Measurements from ENCODE around the gene TMEM185B.

TMEM185B gene

DNA sequence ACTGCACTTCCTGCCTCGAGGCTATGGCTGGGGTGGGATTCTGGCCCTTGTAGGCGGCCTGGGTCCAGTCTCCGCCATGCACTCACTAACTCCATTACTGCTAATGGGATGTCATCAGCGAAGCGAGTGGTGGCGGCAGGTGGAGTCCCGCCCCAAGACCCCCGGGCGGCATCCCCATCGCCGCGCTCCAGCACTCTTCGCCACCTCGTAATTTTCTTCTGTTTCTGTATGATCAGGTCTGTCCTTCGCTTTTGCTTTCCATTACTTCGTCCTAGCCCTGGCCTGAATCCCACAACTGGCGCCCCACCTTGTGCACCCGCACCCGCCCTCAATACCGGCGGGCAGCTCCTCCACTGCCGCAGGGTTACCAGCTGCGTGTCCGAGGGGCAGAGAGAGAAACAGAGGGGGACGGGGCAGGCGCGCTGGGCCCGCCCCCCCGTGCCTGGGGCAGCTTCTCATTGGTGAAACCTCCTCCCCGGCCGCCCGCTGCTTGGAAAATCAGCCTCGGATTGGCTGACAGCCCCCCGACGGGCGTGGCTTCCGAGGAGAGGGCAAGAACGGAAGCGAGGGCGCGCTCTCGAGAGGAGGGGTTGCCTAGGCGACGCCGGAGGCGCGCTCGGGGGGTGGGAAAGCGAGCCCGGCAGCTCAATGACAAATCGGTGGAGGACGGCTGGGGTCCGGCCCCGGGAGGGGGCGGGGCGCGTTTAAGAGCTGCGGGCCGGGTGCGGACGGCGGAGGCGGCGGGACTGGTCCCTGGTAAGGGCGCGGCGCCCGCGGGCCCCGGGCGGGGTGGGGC is 29.2 kb upstream of the TMEM185B start, which contains the start of gene RALB:
RALB (plus strand) TSS at position 628 of the 796 bp plus-strand sequence. CDS start 25,813 bp downstream, outside the sequence.
- peak; percentile 95 to 99 (median 97) for DNase-seq (ENCODE audit: low read depth in 2 of 3, low spot score in 1 of 3)

DNA sequence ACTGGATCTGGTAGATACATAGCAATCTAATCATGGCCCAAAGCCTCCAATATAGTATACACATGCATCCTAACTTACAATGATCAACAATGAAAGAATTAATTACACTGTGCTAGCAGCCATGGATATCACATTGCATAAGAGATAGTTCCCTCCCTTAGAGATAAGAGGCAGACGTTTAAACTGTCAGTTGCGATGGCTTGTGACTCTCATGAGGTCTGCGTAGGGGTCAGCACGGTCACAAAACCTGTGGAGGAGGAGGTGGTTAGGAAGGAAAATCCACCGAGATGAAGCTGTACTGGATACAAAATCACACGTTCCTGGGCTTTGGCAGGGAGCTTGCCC is 28.7 kb upstream of the TMEM185B start:
- DNase-seq (ENCODE audit: low read depth in 2 of 3, low spot score in 1 of 3), result no peak

DNA sequence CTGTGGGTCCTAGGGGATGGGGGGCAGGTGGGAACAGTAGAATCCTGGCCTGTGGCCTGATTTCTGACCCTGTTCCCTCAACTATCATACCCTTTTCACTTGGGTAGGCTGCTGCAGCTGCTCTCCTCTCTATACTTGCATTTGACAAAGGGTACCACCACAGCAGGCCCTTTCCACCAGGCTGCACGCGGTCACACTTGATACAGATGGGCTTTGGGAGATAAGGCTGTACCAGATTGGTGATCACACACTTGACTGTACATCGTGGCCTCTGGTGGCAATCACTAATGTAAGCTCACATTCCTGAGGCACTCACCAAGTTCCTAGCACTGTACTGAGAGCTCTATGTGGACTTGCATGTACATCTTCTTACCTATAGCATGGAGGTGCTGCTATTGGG is 27.9 kb upstream of the TMEM185B start:
- no peak for DNase-seq (ENCODE audit: low read depth in 2 of 3, low spot score in 1 of 3)

DNA sequence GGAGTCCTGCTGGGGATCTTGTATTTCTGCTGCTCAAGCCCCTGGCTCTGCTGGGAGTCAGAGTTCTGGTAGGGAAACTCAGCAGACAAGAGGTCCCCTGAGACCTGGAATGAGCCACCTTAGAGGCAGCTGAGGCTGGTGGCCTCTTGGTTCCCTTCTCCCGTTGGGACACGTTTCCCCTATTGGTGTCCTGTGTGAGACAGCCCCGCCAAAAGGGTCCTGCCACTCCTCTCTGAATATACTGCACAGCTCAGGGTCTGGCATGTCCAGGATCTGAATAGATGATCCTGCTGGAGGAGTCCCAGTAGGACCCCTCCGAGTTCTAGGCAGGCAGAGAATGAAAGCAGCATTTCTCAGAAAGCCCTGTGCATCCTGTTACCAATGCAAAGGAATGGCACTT is 27.4 kb upstream of the TMEM185B start:
- DNase-seq (ENCODE audit: low read depth in 2 of 3, low spot score in 1 of 3), result no peak

DNA sequence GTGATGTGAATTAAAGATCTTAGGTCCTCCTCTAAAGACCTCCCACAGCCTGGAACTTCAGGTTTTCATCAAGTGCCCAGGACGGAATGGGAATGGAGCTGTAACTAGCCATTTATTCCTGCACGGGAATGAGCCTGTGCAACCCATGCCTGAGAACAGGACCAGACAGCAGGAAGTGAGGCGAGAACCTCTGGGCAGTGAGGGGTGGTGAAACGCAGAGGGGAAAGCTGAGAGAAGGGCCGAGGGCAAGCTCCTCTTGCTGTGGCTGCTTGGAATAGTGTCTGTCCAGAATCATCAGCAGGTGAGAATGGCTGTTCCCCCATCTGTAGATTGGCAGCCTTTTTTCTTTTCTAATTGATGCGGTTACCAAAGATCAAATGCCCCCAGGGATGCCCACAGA is 24.7 kb upstream of the TMEM185B start:
- DNase-seq (ENCODE audit: low read depth in 2 of 3, low spot score in 1 of 3), result no peak

DNA sequence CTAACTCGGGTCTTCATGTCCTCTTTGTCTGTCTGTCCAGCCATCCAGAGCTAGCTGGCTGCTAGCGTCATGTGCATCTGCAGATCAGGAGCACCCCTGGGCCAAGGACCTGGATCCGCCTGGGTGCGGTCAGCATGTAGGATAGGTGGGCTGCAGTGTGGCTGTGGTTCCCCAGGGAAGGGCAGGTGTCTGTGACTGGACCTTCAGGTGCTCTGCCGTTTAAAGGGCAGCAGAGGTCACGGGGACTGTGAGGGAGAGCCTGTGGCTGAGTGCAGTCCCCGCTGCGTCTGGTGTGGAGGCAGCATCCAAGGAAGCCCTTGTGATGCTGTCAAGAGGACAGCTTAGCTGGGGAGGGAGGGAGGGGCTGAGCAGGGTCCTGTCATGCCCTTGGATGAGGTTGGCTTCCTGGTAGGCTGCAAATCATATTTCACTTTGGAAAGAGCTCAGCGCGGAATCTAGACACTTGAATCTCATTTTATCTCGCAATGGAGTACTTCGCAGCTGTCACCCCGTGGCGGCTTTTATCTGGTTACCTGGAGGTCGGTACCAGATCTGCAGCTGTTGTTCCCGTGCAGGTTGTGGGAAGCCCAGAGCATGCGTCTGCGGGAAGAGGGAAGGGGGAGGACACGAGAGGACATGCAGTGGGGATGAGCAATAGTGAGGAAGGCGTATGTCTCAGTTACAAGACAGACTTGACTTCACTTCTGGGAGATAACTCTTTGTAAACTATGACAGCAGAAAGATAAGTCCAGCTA is 23.5 kb upstream of the TMEM185B start:
- no peak for DNase-seq (ENCODE audit: low read depth in 2 of 3, low spot score in 1 of 3)

DNA sequence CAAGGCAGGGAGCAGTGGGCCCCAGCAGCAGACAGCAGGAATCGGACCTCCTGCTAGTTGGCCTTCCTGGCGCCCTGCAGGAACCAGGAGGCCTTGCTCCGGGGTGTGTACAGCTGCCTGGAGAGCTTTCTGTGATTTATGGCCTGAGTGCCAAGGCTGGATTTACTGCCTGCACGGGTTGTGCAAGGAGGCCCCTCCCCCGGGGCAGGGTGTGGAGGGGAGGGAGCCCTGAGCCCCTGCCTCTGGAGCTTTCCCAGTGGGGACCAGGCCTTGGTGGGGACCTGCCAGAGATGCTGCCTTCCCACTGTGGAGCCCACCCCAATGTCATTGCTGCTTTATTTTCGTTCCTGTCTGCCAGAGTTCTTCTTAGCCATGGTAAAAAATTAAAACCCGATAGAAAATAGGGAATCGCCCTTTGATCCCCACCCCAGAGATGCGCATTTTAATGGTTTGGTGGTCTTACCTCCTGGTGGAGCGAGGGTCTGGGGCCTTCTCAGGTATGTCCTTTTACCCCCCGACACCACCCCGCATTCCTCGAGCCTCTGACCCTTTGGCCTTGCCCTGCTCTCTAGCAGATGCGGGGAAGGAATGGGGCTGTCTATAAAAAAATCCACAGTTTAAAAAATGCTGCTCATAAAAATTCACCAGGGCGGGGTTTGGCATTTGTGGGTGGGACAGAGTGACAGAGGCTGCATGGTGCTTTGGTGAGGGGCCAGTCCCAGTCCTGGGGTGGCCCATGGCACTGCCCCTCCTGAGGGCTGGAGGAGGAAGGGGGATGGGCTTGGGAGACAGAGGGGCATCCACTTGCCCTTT is 22.5 kb upstream of the TMEM185B start:
- DNase-seq (ENCODE audit: low read depth in 2 of 3, low spot score in 1 of 3), result no peak

DNA sequence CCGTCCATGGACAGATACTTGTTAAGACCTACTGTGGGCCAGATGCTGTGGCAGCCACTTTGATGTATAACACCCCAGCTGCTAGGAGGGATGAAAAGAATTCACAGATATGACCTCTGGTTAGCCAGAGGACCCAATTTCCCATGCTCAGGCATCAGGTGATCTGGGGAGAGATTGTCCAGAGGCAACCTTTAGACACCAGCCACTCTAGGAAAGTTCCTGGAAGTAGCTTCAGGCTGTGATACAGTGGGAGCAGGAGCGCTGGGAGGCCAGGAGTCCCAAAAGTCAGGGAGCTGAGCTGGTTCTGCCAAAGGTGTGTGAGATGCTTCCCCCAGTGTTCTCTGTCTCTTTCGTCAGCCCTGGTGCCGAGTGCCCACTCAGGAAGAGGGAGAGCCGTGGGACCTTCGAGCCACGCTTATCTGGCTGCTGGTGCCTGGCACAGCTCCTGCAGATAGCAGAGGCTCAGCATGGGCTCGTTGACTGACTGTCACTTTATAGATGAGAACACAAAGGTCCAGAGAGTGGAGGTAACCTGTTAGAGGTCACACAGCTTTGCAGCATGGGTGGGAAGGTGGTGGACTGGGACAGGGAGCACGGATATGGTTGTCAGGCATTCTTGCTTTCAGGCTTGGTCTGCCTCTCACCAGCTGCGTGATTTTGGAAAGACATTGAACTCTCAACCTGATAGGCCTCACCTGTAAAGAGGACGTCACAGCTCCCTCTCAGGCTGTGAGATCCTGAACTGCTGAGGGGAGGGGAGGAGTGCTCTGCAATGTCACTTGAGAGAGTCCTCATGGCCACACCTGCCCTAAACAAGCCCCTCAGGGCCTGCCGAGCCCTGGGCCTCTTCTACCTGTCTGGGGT is 21.7 kb upstream of the TMEM185B start:
- DNase-seq (ENCODE audit: low read depth in 2 of 3, low spot score in 1 of 3), result no peak

DNA sequence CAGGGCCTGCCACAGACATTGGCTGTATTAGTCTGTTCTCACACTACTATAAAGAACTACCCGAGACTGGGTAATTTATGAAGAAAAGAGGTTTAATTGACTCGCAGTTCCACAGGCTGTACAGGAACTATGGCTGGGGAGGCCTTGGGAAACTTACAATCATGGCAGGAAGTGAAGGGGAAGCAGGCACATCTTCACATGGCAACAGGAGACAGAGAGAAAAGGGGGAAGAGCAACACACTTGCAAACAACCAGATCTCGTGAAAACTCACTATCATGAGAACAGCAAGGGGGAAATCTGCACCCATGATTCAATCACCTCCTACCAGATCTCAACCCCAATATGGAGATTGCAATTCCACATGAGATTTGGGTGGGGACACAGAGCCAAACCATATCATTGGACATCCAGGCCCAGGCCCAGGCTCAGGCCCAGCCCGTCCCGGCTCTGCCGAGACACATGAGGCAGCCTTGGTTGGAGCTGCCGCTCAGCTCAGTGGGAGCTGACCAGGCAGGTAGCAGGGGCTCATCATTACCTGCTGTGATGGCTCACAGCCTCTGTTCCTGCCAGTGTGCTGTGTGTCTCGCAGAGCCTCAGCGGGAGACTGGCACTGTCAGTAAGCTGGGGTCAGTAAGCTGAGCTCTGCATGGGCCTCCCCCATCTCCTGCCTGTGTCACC is 20.8 kb upstream of the TMEM185B start:
- no peak for DNase-seq (ENCODE audit: low read depth in 2 of 3, low spot score in 1 of 3)

DNA sequence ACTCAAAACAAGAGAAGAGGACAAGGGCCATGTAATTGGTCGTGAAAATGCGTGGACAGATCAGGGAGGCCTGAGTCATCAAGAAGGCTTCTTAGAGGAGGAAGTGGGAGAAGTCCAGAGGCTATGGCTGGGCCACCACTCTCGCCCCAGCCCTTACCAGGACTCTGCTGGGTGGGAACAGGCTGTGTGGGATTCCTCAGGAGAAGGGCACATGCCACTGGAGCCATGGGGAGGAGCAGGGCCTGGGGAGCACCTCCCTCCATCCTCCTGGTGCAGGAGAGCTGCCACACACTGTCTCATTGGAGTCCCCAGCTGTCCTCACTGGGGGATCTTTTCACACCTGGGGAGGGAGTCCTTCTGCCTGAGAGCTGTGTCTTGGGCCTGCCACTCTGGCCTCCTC is 20.0 kb upstream of the TMEM185B start:
- DNase-seq (ENCODE audit: low read depth in 2 of 3, low spot score in 1 of 3), result no peak

DNA sequence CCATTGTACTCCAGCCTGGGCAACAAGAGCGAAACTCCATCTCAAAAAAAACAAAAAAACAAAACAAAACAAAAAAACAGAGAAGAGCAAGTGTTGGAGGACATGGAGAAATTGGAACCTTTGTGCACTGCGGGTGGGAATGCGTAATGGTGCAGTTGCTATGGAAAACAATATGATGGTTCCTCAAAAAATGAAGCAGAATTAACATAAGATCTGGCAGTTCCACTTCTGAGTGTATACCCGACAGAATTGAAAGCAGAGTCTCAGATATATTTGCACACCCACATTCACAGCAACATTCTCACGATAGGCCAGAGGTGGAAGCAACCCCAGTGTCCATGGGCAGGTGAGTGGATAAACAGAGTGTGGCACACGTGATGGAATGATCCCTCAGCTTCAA is 18.5 kb upstream of the TMEM185B start:
- DNase-seq (ENCODE audit: low read depth in 2 of 3, low spot score in 1 of 3), result no peak

DNA sequence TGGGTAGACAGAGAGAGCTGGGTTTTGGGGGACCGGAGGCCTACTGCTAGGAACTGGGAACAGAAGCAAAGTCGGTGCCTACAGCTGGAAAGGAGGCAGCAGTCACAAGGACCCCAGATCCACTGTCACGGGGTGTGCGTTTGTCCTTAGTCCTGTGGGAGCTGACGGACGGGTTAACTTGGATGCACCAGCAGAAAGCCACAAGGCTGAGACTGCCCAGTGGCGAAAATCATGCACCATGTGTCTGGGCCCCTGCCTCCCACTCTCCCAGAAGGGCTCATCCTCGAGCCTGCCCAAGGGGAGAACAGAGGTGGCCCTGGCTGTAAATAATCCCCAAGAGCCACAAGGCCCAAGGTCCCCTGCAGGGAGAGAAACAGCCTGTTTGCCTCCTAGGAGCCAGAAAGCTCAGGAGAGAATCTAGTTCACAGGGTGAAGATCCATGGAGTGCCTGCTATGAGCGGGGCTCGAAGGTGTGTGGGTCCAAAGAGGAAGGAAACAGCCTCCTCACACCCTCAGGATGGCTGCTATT is 17.8 kb upstream of the TMEM185B start:
- no peak for DNase-seq (ENCODE audit: low read depth in 2 of 3, low spot score in 1 of 3)

DNA sequence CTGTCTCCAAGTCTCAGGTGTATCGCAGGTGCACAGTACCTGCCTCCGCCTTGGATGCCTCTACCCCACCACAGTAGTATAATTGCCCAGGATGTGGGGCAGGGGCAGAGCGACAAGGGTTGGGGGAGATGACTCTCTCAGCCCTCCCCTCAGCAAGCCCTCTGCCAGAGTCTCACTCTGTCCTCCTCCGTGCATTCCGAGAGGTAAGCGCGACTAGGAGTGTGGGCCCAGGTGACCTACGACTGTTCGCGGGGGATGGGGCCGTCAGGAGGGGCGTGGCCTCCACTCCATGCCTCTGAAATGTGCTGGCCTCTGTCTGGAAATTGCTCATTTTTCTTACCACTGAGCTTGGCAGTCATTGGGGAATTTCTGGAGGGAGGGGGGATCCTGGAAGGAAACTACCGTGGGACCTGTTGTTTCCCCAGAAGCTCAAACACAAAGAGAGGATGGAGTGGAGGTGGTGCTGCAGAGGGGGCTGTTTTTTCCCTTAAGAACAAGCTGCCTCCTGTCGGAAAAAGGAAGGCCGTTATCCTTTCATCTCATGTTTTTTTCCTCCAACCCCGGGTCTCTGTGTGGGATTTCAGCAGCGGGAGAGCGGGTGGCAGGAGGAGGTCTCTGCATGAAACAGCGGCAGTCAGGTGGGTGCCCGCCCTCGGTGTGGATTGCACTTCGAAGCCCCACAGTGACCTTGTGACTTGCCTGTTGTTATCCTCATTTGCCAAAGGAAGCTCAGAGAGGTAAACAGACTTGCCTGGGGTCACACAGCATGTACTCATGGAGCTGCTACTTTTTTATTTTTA is 16.5 kb upstream of the TMEM185B start:
- no peak for DNase-seq (ENCODE audit: low read depth in 2 of 3, low spot score in 1 of 3)

DNA sequence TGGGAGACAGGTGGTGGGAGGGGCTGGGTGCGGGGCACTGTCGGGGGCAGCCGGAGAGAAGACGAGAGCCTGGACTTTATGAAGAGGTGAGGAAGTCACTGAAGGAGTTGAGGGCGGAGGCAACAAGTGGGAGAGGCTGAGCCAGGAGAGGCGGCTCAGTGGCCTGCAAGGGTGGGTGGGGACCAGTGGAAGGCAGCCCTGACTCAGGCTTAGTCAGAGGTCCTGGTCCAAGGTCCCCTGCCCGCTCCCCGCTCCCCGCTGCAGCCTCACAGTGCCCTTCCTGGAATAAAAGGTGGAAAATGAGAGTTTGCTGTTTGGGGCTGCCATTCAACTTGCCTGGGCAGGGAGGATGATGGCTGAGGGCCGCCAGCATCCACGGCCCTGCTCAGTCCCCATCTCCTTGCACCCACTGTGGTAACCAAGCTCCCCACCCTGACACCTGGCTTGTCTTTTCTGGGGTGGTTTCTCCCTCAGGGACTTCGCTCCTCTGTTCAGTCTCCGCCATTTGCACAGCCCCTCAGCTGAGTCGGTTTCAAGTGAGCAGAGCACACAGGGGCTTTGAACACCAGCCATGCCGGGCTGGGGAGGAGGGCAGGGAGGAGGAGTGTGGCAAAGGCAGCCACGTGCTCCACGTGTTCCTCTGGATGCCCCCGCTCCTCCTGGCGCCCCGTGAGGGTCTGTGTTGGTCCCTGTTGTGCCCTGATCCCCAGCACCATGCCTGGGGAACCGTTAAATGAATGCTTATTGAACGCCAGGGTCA is 15.7 kb upstream of the TMEM185B start:
- DNase-seq (ENCODE audit: low read depth in 2 of 3, low spot score in 1 of 3), result no peak

DNA sequence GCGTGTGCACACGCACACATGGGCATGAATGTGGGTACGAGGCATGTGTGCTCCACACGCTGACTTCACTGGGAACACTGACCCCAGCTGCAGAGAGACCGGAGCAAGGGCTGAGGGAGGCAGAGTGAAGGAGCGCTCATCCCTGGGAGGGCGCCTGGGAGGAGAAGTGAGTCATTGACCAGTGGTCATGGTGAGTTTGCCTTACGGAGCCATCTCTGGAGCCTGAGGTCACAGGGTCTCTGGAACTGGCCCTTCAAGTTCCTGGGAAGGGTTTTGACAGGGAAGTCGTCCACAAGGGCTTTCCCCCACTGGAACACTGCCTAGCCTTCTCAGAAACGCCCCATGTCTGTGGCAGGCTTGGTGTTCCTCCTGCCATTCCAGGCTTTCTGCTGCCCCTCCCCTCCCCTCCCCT is 14.3 kb upstream of the TMEM185B start:
- no peak for DNase-seq (ENCODE audit: low read depth in 2 of 3, low spot score in 1 of 3)

DNA sequence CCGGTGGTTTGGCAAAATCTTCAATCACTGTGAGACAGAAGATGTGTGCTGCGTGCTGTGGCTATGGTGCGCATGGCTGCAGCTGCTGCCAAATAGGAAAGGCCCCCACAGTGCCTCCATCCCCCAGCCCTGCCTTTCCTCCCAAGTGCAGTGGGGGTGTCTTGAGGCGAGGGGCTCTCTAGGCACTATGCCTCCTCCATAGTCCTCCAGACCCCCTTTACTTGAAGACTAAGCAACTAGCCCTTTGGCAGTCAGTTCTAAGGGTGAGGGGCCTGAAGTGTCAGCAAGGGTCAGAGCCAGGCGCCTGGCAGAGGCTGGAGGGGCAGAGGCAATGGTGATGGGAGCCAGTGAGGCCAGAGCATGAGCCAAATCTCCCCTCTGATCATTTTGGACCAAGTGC is 13.6 kb upstream of the TMEM185B start:
- DNase-seq (ENCODE audit: low read depth in 2 of 3, low spot score in 1 of 3), result no peak

DNA sequence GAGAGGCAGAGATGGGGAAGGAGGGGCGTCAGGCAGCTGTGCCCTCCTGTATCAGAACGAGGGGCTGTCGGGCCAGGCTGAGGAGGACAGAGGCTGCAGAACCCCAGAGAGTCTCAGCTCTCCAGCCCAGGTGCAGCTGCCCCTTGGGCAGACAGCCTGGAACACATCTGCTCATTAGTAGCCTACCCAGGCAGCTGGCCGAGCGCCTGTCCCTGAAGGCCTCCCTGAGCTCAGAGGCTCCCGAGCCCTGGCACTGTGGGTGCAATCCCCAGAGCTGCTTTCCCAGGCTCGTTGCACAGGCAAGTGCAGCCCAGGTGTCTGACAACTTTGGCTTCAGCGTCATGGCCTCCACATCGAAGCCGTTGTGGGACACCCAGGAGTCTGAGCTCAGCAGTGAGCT is 13.1 kb upstream of the TMEM185B start:
- no peak for DNase-seq (ENCODE audit: low read depth in 2 of 3, low spot score in 1 of 3)

DNA sequence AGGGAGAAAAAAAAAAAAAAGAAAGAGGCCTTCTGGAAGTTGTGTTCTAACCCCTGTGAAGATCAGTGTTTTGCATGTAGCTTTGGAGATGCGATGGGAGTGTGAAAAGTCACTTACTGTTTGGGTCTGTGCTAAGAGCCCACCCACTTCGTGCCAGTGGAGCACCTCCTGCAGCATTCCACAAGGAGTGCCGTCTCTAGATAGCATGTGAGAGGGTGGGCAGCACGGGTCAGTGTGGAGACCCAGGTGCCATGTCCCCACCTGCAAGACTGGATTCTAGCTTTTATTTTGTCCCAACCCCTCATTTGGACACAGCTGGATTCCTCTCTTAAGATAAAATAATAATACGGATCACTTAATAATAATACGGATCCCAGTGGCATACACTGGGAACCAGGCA is 12.5 kb upstream of the TMEM185B start:
- DNase-seq (ENCODE audit: low read depth in 2 of 3, low spot score in 1 of 3), result no peak
